Measurements from ENCODE around the gene ZBED4. TPM values are rescaled to one million over a fixed set of nuclear protein-coding genes. Genes with fewer than 3 reads are reported as not detected.

Gene ZBED4, protein sequence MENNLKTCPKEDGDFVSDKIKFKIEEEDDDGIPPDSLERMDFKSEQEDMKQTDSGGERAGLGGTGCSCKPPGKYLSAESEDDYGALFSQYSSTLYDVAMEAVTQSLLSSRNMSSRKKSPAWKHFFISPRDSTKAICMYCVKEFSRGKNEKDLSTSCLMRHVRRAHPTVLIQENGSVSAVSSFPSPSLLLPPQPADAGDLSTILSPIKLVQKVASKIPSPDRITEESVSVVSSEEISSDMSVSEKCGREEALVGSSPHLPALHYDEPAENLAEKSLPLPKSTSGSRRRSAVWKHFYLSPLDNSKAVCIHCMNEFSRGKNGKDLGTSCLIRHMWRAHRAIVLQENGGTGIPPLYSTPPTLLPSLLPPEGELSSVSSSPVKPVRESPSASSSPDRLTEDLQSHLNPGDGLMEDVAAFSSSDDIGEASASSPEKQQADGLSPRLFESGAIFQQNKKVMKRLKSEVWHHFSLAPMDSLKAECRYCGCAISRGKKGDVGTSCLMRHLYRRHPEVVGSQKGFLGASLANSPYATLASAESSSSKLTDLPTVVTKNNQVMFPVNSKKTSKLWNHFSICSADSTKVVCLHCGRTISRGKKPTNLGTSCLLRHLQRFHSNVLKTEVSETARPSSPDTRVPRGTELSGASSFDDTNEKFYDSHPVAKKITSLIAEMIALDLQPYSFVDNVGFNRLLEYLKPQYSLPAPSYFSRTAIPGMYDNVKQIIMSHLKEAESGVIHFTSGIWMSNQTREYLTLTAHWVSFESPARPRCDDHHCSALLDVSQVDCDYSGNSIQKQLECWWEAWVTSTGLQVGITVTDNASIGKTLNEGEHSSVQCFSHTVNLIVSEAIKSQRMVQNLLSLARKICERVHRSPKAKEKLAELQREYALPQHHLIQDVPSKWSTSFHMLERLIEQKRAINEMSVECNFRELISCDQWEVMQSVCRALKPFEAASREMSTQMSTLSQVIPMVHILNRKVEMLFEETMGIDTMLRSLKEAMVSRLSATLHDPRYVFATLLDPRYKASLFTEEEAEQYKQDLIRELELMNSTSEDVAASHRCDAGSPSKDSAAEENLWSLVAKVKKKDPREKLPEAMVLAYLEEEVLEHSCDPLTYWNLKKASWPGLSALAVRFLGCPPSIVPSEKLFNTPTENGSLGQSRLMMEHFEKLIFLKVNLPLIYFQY
- 10 to 100 TPM; 11.9 to 19.4 (median 18.2) TPM for total RNA-seq

DNA sequence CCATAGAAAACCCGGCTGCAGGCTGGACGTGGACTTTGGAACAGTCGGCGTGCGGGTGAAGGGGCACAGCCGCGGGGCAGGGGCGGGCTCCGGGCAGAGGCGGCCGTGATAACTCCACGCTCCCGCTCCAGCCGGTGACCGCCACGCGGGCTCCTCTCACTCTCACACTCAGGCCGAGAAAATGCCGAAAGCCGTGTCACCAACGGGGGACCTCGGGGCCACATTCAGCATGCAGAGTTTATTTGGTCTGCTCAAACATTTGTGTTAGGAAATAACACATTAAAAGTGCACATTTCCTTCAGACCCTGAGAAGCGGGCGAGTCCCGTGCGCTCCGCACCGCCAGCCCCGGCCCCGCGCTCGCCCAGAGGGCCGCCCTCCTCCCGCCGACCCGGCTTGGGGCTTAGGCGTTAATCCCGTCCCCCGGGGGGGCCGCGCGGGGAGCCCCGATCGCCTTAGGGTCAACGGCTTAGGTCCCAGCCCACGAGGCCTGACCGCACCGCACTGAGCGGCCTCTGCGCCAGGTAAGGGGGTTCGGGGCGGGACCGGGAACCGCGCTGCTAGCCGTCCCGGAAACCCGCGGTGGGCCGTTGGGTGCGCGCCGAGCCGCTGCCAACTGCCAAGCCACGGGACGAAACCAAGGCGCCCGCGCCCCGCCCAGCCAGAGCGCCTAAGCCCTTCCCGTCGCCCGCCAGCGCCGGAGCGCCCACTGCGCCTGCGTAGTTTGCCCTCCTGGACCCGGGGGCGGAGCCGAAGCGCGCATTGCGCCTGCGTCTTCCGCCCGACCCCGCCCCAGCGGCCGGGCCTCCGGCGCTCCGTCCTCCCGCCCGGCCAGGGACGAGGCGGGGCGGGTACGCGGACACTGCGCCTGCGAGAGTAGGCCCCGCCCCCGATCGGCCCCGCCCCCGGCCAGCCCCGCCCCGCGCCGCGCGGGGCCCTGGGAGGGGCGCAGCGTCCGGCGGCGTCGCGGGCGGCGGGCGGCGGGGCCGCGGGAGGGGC is at the start of gene ZBED4:
Gene ZBED4, plus strand, starts transcription at position 947 of the 997 bp plus-strand sequence. CDS start 29,819 bp downstream, outside the sequence.
- peak; percentile 97 to 98 for DNase-seq (ENCODE audit: low spot score in 2 of 2)
- TF ChIP-seq EP300 (IDR thresholded peaks at IDR 0.05) (no peak), POLR2AphosphoS5 (IDR thresholded peaks at IDR 0.05) (peak in 1 of 3 donors; percentile 23), POLR2A (IDR thresholded peaks at IDR 0.05) (peak in 1 of 2 donors; percentile 55)
- TF ChIP-seq, protein P1, sequence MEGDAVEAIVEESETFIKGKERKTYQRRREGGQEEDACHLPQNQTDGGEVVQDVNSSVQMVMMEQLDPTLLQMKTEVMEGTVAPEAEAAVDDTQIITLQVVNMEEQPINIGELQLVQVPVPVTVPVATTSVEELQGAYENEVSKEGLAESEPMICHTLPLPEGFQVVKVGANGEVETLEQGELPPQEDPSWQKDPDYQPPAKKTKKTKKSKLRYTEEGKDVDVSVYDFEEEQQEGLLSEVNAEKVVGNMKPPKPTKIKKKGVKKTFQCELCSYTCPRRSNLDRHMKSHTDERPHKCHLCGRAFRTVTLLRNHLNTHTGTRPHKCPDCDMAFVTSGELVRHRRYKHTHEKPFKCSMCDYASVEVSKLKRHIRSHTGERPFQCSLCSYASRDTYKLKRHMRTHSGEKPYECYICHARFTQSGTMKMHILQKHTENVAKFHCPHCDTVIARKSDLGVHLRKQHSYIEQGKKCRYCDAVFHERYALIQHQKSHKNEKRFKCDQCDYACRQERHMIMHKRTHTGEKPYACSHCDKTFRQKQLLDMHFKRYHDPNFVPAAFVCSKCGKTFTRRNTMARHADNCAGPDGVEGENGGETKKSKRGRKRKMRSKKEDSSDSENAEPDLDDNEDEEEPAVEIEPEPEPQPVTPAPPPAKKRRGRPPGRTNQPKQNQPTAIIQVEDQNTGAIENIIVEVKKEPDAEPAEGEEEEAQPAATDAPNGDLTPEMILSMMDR (IDR thresholded peaks at IDR 0.05) = no peak
- peaks cover 24% of the 10 kb centered on the region for H3K27me3 ChIP-seq
- WGBS = 0% methylated on average over 6 of the region's 127 CpGs
- H3K9me3 ChIP-seq = no peaks in the 10 kb centered on the region
- H3K4me1 ChIP-seq = peaks cover 47% of the 10 kb centered on the region
- no peaks in the 10 kb centered on the region for H3K36me3 ChIP-seq
- H3K27ac ChIP-seq = peak within 1 kb of the TSS; percentile 95
- peak within 1 kb of the TSS; percentile 77 for H3K4me3 ChIP-seq

DNA sequence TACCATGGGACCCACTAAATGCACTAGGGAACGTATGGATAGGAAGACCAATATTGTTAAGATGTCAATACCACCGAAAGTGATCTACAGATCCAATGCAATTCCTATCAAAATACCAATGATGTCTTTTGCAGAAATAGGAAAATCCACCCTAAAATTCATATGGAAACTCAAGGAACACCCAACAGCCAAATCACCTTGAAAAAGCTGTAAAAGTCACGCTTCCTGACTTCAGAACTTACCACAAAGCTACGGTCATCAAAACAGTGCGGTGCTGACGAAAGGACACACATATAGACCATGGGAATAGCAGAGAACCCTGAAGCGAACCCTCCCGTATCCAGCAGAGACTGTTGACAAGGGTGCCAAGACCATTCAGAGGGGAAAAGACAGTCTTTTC is 46.5 kb upstream of the ZBED4 start:
- no peak overlapping the region for H3K27ac ChIP-seq
- no peaks in the 10 kb centered on the region for H3K9me3 ChIP-seq
- no peak for DNase-seq (ENCODE audit: low spot score in 2 of 2)
- TF ChIP-seq POLR2A (IDR thresholded peaks at IDR 0.05) = no peak
- TF ChIP-seq EP300 (IDR thresholded peaks at IDR 0.05) = no peak
- H3K4me3 ChIP-seq = no peak overlapping the region
- peaks cover 26% of the 10 kb centered on the region for H3K36me3 ChIP-seq
- WGBS = 94% methylated on average over 8 of the region's 8 CpGs
- H3K4me1 ChIP-seq = peaks cover 35% of the 10 kb centered on the region
- no peaks in the 10 kb centered on the region for H3K27me3 ChIP-seq

GRCh38 chr22:49807780-49808708 is 45.6 kb upstream of the ZBED4 start:
- Histone ChIP-seq H3K27ac (no peak overlapping the region), H3K4me3 (no peak overlapping the region), H3K27me3 (no peaks in the 10 kb centered on the region), H3K36me3 (peaks cover 23% of the 10 kb centered on the region), H3K4me1 (peaks cover 34% of the 10 kb centered on the region), H3K9me3 (no peaks in the 10 kb centered on the region)
- no peak for DNase-seq (ENCODE audit: low spot score in 2 of 2)
- WGBS = 76% methylated on average over 14 of the region's 14 CpGs
- no peak for TF ChIP-seq POLR2AphosphoS5 (IDR thresholded peaks at IDR 0.05)
- TF ChIP-seq POLR2A (IDR thresholded peaks at IDR 0.05) = no peak
- TF ChIP-seq, protein P1 (IDR thresholded peaks at IDR 0.05) = no peak
- no peak for TF ChIP-seq EP300 (IDR thresholded peaks at IDR 0.05)

DNA sequence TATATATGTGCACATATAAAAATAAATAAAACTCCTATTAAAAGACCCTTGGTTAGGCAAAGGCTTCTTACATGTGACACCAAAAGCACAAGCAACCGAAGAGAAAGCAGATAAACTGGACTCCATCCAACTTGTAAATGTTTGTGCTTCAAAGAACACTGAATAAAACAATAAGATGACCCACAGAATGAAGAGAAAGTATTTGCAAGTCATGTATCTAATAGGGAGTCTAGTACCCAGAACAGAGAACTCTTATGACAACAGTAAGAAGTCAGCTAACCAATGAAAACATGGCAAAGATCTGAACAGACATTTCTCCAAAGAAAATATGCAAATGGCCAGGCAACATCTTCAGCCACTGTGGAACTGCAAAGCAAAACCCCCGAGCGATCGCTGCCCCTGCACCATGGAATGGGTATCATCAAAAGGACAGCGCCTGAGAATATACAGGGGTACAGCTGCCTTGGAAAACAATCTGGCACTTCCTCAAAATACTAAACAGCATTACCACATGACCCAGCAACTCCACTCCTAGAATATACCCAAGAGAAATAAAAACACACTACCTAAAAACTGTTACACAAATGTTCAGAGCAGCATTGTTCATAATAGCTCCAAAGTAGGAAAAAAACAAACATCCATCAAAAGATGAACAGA is 43.2 kb upstream of the ZBED4 start:
- H3K27me3 ChIP-seq = no peaks in the 10 kb centered on the region
- TF ChIP-seq POLR2A (IDR thresholded peaks at IDR 0.05) = no peak
- TF ChIP-seq, protein P1 (IDR thresholded peaks at IDR 0.05) = no peak
- no peak for TF ChIP-seq EP300 (IDR thresholded peaks at IDR 0.05)
- no peak for TF ChIP-seq POLR2AphosphoS5 (IDR thresholded peaks at IDR 0.05)
- DNase-seq (ENCODE audit: low spot score in 2 of 2) = no peak
- no peak overlapping the region for H3K27ac ChIP-seq
- H3K9me3 ChIP-seq = no peaks in the 10 kb centered on the region
- H3K36me3 ChIP-seq = peaks cover 12% of the 10 kb centered on the region
- WGBS = 72% methylated on average over 5 of the region's 5 CpGs
- H3K4me1 ChIP-seq = peaks cover 24% of the 10 kb centered on the region
- no peak overlapping the region for H3K4me3 ChIP-seq
